Psoas muscle (tissue), 8 donors: Measurements from ENCODE around the gene CETP. TPM values are rescaled to one million over a fixed set of nuclear protein-coding genes. Genes with fewer than 3 reads are reported as not detected.

Source experiments
- ATAC-seq, 4 donors: fragments of 200-7000 bp; cut with Tn5 transposase; one replicate each; pipeline ENCODE4 v1.9.1; 2020; ENCODE audit warnings: moderate library complexity in 3 of 4, mild to moderate bottlenecking in 2 of 4
- DNase-seq, 2 donors: peaks; one replicate each; pipeline ENCODE4 v3.0.0-alpha.2; 2020
- H3K27ac ChIP-seq: fragments of 200-600 bp; one replicate; pipeline ENCODE4 v1.8.0; 2022
- H3K27me3 ChIP-seq, 3 donors: fragments of 200-600 bp in 1 of 3; one replicate each; pipeline versions ENCODE4 v1.6.1 to v1.8.0; 2013 to 2022; ENCODE audit warnings: low read length in 2 of 3, mild to moderate bottlenecking in 2 of 3, moderate library complexity in 1 of 3; ENCODE audit not compliant: insufficient read depth in 3 of 3
- H3K36me3 ChIP-seq, 2 donors: fragments of 200-600 bp in 1 of 2; one replicate each; pipeline versions ENCODE4 v1.6.1 to v1.8.0; 2013 to 2022; ENCODE audit warnings: low read depth in 1 of 2, mild to moderate bottlenecking in 1 of 2, moderate library complexity in 1 of 2; ENCODE audit not compliant: insufficient read depth in 1 of 2
- H3K4me1 ChIP-seq: fragments of 200-600 bp; one replicate; pipeline ENCODE4 v1.8.0; 2022
- H3K4me3 ChIP-seq: fragments of 200-600 bp; one replicate; pipeline ENCODE4 v1.8.0; 2022; ENCODE audit warnings: mild to moderate bottlenecking
- H3K9me3 ChIP-seq: fragments of 200-600 bp; one replicate; pipeline ENCODE4 v1.8.0; 2022
- CTCF ChIP-seq: fragments of 200-600 bp; IDR thresholded peaks from one replicate; pipeline ENCODE4 v1.8.0; 2022; ENCODE audit warnings: antibody characterized with exemption
- WGBS, 3 donors: extraction: QIAGEN DNeasy Blood & Tissue Kit; methylation state at CpG; one replicate each; pipeline versions ENCODE4 v1.1.6 to v1.1.7; 2013; 5-methylcytosine and 5-hydroxymethylcytosine counted together
- intact Hi-C, 2 donors: fragments of 100-400 bp; cut with DNase I; formaldehyde crosslinking; loops; one replicate each; pipeline versions ENCODE4 v1.11.0 to v1.14.2; 2022
- polyA plus RNA-seq, 3 donors: library from polyadenylated mRNA; stranded (reverse); fragments of 200-250 nt; gene quantifications; one replicate each; pipeline ENCODE4 v1.2.3, GENCODE V29; 2013
- total RNA-seq, 4 donors: library from RNA; stranded (reverse); fragmentation: NEBNext Ultra II Directional in 2 of 4; extraction: Animal tissue kit (Norgen Biotek cat#: 25700) in 2 of 4; gene quantifications; one replicate each; pipeline versions ENCODE4 v1.2.1 to v1.2.4, GENCODE V29; 2021 to 2023
- donor health status: healthy with polysubstance abuse.
- donor health status: DM: no; HTN: no; CAD: no; lungs with moderate emphysema.
- donor health status: Bipolar disorder and iron deficiency.
- donor health status: healthy.
- donor health status: DM: yes; HTN: yes; CAD: no.
- donor health status: DM: no; HTN: no; CAD: no.
- donor health status: DM: no; HTN: no; CAD: no.
- donor health status: DM: yes; HTN: yes; CAD: no.

CETP gene
- total and polyA plus RNA-seq, 7 donors: 0.05 to 0.67 (median 0.17) TPM; not detected in 2

- ATAC-seq: no peak
- Histone ChIP-seq H3K4me3 (no peak overlapping the region), H3K4me1 (no peaks in the 10 kb centered on the region), H3K27me3 (peaks cover 0 to 25% (median 0%) of the 10 kb centered on the region in 3 donors), H3K36me3 (no peaks in the 10 kb centered on the region), H3K27ac (no peak overlapping the region), H3K9me3 (no peaks in the 10 kb centered on the region)
- TF ChIP-seq CTCF: no peak
- DNase-seq: no peak
- intact Hi-C loops: no loop called here
- 77 to 80% (median 79%) methylated on average over 5 of the region's 5 CpGs for WGBS, 3 donors
Observed at GRCh38 chr16:56916571-56917403, 45.0 kb upstream of the CETP start.

GRCh38 chr16:56918467-56919012 is 43.2 kb upstream of the CETP start:
- no peak overlapping the region for H3K27ac ChIP-seq

GRCh38 chr16:56919099-56919800 is 42.5 kb upstream of the CETP start:
- ATAC-seq (no peak), DNase-seq (no peak)
- no peaks in the 10 kb centered on the region for H3K36me3 ChIP-seq
- intact Hi-C loops: no loop called here
- H3K4me1 ChIP-seq: no peaks in the 10 kb centered on the region
- WGBS, 3 donors: 86 to 89% (median 87%) methylated on average over 11 of the region's 11 CpGs
- H3K27me3 ChIP-seq: peaks cover 0 to 10% (median 0%) of the 10 kb centered on the region in 3 donors
- no peak for TF ChIP-seq CTCF
- H3K4me3 ChIP-seq: no peak overlapping the region
- H3K9me3 ChIP-seq: no peaks in the 10 kb centered on the region
- no peak overlapping the region for H3K27ac ChIP-seq

More at GRCh38 chr16:56918467-56919012, 43.2 kb upstream of the CETP start:
- TF ChIP-seq CTCF: no peak
- DNase-seq: no peak
- ATAC-seq: no peak
- peaks cover 0 to 13% (median 0%) of the 10 kb centered on the region in 3 donors for H3K27me3 ChIP-seq
- no peaks in the 10 kb centered on the region for H3K9me3 ChIP-seq
- H3K36me3 ChIP-seq: no peaks in the 10 kb centered on the region
- 90 to 91% (median 90%) methylated on average over 12 of the region's 12 CpGs for WGBS, 3 donors
- intact Hi-C loops: no loop called here
- H3K4me3 ChIP-seq: no peak overlapping the region
- no peaks in the 10 kb centered on the region for H3K4me1 ChIP-seq

- TF ChIP-seq CTCF: no peak
- no peaks in the 10 kb centered on the region for H3K9me3 ChIP-seq
- 85 to 94% (median 91%) methylated on average over 4 of the region's 4 CpGs for WGBS, 3 donors
Observed at GRCh38 chr16:56921571-56921970, 40.2 kb upstream of the CETP start.

More at GRCh38 chr16:56921571-56921970, 40.2 kb upstream of the CETP start:
- H3K36me3 ChIP-seq: no peaks in the 10 kb centered on the region
- H3K4me3 ChIP-seq: no peak overlapping the region
- DNase-seq (no peak), ATAC-seq (no peak)
- no peaks in the 10 kb centered on the region for H3K27me3 ChIP-seq
- H3K4me1 ChIP-seq: no peaks in the 10 kb centered on the region
- H3K27ac ChIP-seq: no peak overlapping the region
- intact Hi-C loops: no loop called here
